Vagina (tissue), 2 donors: ENCODE data around the gene IP6K2.

Experiments
- CTCF ChIP-seq, 3 experiments: fragments of 450-650 bp in 2 of 3; fragments of 200-600 bp in 1 of 3; sonication (generic) in 1 of 3; IDR thresholded peaks; one replicate each; pipeline ENCODE4 v1.5.1; 2017 to 2019; ENCODE audit warnings: antibody characterized with exemption in 3 of 3, mild to moderate bottlenecking in 2 of 3, moderate library complexity in 2 of 3
- POLR2A ChIP-seq, 2 donors: fragments of 450-650 bp; IDR thresholded peaks; one replicate each; pipeline ENCODE4 v1.6.1; 2017; ENCODE audit warnings: antibody characterized with exemption in 2 of 2, mild to moderate bottlenecking in 2 of 2, moderate library complexity in 2 of 2

- no peak for TF ChIP-seq POLR2A (IDR thresholded peaks at IDR 0.05)
- no peak for TF ChIP-seq CTCF (IDR thresholded peaks at IDR 0.05)
Observed at GRCh38 chr3:48707157-48707556, 9.9 kb downstream of the IP6K2 start.
